Thyroid gland (tissue), 4 donors: Measurements from ENCODE around the gene CFAP99. TPM values are rescaled to one million over a fixed set of nuclear protein-coding genes. Genes with fewer than 3 reads are reported as not detected.

ENCODE experiments used
- DNase-seq, 2 donors: peaks; one replicate each; pipeline ENCODE4 v3.0.0-alpha.2; 2019
- H3K27ac ChIP-seq, 3 donors: fragments of 200-600 bp; sonication (generic); 1 replicate in 2 of 3; 2 replicates in 1 of 3; pipeline ENCODE4 v1.5.1; 2016 to 2019; ENCODE audit warnings: mild to moderate bottlenecking in 1 of 3, moderate library complexity in 1 of 3
- H3K27me3 ChIP-seq: fragments of 200-600 bp; sonication (generic); one replicate; pipeline ENCODE4 v1.5.1; 2019
- H3K36me3 ChIP-seq, 2 donors: fragments of 200-600 bp; sonication (generic); one replicate each; pipeline ENCODE4 v1.5.1; 2016 to 2019
- H3K4me1 ChIP-seq, 2 donors: fragments of 200-600 bp; sonication (generic); one replicate each; pipeline ENCODE4 v1.5.1; 2017 to 2019
- H3K4me3 ChIP-seq, 3 donors: fragments of 200-600 bp; sonication (generic); replicated peaks in 1 of 3; 1 replicate in 2 of 3; 2 replicates in 1 of 3; pipeline ENCODE4 v1.5.1; 2016; ENCODE audit warnings: mild to moderate bottlenecking in 1 of 3
- H3K9me3 ChIP-seq: fragments of 200-600 bp; sonication (generic); one replicate; pipeline ENCODE4 v1.5.1; 2017
- POLR2A ChIP-seq, 2 donors: fragments of 450-650 bp; IDR thresholded peaks; one replicate each; pipeline ENCODE4 v1.6.1; 2017; ENCODE audit warnings: antibody characterized with exemption in 2 of 2, mild to moderate bottlenecking in 2 of 2, moderate library complexity in 1 of 2
- WGBS, 2 donors: methylation state at CpG; one replicate each; pipeline ENCODE4 v1.1.5; 2017; 5-methylcytosine and 5-hydroxymethylcytosine counted together
- intact Hi-C: fragments of 100-400 bp; cut with DNase I; formaldehyde crosslinking; loops from one replicate; pipeline ENCODE4 v1.15.1; 2023
- total RNA-seq, 4 donors: library from RNA; depleted of rRNA; stranded (reverse); fragments of >200 nt; gene quantifications; one replicate each; pipeline ENCODE4 v1.2.3, GENCODE V29; 2016
- TF ChIP-seq, protein P1 (sequence below), 6 experiments: fragments of 200-600 bp in 3 of 6; fragments of 450-650 bp in 3 of 6; sonication (generic) in 3 of 6; IDR thresholded peaks; one replicate each; pipeline ENCODE4 v1.5.1; 2016 to 2019; ENCODE audit warnings: antibody characterized with exemption in 6 of 6, mild to moderate bottlenecking in 2 of 6, inconsistent platforms in 1 of 6, moderate library complexity in 1 of 6

The CFAP99 gene
- total RNA-seq, 4 donors from 2014 or later, result 0.27 to 1.9 (median 1.1) TPM; not detected in 1

DNA sequence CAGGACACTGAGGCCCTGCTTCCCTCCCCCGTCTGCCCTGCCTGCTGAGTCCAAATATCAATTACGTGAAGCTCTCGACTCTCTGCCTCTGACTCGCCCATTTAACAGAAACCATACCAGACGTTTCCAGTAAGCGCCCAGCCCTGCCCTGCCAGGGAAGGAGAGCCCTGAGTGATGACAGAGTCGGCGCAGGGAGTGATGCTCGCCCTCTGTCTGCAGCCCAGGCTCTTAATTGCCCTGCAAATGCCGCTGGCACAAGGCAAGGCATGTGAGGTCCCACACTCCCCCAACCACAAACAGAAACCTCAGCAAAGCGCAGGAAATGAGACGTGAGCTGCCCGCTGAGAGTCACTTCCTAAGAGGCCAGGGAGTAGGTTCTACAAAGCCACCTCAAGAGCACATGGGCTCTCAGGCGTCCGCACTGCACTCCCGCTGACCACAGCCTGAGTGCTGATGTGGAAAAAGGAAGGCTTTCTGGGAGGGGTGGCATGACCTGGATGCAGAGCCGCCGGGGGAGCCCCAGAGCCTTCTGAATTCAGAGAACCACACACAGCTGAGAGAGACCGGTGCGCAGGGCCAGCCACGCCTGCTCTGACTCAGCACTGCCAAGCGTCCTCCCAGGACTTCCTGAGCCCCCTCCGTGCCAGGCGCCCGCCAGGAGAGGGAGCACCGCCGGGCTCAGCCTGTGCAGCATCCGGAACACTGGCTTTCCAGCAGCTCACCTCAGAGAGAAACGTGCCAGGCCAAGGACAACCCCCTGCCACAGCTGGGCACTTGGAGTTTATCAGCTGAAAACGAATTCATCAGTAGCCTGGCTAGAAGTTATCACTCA is 5.7 kb upstream of the CFAP99 start:
- intact Hi-C loops, result loop anchor here (5.0 kb wide), 1 partner anchor 171 kb away; the partner anchor contains the start of genes HAUS3 and POLN
- H3K9me3 ChIP-seq, result no peaks in the 10 kb centered on the region
- TF ChIP-seq POLR2A (IDR thresholded peaks at IDR 0.05), result peak in 1 of 2 donors; percentile 60
- TF ChIP-seq, protein P1, sequence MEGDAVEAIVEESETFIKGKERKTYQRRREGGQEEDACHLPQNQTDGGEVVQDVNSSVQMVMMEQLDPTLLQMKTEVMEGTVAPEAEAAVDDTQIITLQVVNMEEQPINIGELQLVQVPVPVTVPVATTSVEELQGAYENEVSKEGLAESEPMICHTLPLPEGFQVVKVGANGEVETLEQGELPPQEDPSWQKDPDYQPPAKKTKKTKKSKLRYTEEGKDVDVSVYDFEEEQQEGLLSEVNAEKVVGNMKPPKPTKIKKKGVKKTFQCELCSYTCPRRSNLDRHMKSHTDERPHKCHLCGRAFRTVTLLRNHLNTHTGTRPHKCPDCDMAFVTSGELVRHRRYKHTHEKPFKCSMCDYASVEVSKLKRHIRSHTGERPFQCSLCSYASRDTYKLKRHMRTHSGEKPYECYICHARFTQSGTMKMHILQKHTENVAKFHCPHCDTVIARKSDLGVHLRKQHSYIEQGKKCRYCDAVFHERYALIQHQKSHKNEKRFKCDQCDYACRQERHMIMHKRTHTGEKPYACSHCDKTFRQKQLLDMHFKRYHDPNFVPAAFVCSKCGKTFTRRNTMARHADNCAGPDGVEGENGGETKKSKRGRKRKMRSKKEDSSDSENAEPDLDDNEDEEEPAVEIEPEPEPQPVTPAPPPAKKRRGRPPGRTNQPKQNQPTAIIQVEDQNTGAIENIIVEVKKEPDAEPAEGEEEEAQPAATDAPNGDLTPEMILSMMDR (IDR thresholded peaks at IDR 0.05), result peak in 4 of 6 experiments; percentile 43 to 52 (median 48)
- peak overlapping the region; percentile 22 to 81 (median 66) for H3K27ac ChIP-seq
- WGBS, 2 donors, result 14 to 22% methylated on average over 12 to 26 of the region's 30 CpGs
- peak; percentile 96 for DNase-seq
- H3K4me1 ChIP-seq, result peaks cover 23 to 47% of the 10 kb centered on the region in 2 donors
- no peaks in the 10 kb centered on the region for H3K36me3 ChIP-seq
- no peaks in the 10 kb centered on the region for H3K27me3 ChIP-seq
- peak overlapping the region in 2 of 3 donors; percentile 6 to 24 for H3K4me3 ChIP-seq

DNA sequence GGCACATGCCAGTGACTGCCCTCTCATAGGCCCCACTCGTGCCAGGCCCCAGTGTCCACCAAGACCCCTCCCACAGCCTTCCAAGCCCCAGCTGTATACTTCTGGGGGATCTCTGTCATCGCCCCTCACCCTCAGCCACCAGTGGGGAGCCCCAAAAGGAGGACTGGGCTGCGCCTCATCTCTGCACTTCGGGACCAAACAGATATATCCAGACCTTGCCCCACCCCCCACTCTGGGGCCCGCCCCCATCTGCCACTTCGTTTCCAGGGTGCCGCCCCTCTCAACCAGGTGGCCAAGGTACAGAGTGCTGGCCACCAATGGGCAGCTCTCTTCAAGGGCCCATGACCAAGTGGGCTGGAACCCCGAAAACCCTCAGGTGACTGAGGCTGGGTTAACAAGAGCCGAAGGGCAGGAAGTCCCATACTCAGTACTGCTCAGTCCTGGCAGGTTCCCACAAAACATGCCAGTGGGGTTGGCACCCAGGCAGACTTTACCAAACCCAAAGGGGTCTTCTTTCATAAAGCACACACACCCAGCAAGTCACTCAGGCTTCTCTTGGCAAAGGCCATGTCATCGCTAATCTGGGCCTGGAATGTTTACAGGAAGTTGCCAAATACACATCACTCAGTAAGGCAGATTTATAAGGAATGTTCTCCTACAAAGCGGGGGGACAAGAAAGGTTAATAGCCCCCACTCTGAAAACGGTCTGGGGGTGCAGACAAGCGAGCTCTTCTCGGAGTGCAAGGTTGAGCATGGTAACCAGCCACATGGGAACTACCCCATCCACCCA is 4.7 kb upstream of the CFAP99 start:
- intact Hi-C loops, result loop anchor here (5.0 kb wide), 1 partner anchor 172 kb away; the partner anchor contains the start of genes HAUS3 and POLN
- H3K36me3 ChIP-seq, result no peaks in the 10 kb centered on the region
- H3K4me1 ChIP-seq, result peaks cover 23 to 48% of the 10 kb centered on the region in 2 donors
- H3K9me3 ChIP-seq, result no peaks in the 10 kb centered on the region
- peak overlapping the region; percentile 22 to 81 (median 44) for H3K27ac ChIP-seq
- TF ChIP-seq, protein P1 (IDR thresholded peaks at IDR 0.05), result no peak
- TF ChIP-seq POLR2A (IDR thresholded peaks at IDR 0.05), result no peak
- DNase-seq, result peak; percentile 49 to 53
- WGBS, 2 donors, result 66 to 74% methylated on average over 6 to 14 of the region's 14 CpGs
- H3K27me3 ChIP-seq, result no peaks in the 10 kb centered on the region
- no peak overlapping the region for H3K4me3 ChIP-seq

DNA sequence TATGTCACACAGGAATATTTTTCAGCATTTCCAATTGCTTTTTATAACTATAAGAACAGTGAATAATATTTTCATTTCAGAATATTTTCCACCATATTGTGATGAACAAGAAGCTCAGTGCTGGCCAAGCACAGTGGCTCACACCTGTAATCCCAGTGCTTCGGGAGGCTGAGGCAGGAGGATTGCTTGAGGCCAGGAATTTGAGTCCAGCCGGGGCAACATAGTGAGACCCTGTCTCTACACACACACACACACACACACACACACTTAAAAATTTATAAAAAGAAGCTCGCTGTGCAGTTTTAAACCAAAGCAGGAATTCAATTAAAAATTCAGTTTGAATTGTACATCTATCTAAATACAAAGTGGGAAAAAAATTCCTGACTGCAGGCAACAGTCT is 3.5 kb upstream of the CFAP99 start:
- H3K4me3 ChIP-seq, result no peak overlapping the region
- peaks cover 27 to 56% of the 10 kb centered on the region in 2 donors for H3K4me1 ChIP-seq
- no peaks in the 10 kb centered on the region for H3K27me3 ChIP-seq
- no peak overlapping the region for H3K27ac ChIP-seq
- H3K9me3 ChIP-seq, result no peaks in the 10 kb centered on the region
- no peaks in the 10 kb centered on the region for H3K36me3 ChIP-seq
- TF ChIP-seq POLR2A (IDR thresholded peaks at IDR 0.05), result no peak
- TF ChIP-seq, protein P1 (IDR thresholded peaks at IDR 0.05), result no peak
- WGBS, 2 donors, result 94 to 98% methylated on average over 3 of the region's 3 CpGs
- intact Hi-C loops, result loop anchor here (5.0 kb wide), 2 partner anchors 122 to 153 kb away; partner anchors contain the start of genes FAM193A and MXD4
- no peak for DNase-seq

DNA sequence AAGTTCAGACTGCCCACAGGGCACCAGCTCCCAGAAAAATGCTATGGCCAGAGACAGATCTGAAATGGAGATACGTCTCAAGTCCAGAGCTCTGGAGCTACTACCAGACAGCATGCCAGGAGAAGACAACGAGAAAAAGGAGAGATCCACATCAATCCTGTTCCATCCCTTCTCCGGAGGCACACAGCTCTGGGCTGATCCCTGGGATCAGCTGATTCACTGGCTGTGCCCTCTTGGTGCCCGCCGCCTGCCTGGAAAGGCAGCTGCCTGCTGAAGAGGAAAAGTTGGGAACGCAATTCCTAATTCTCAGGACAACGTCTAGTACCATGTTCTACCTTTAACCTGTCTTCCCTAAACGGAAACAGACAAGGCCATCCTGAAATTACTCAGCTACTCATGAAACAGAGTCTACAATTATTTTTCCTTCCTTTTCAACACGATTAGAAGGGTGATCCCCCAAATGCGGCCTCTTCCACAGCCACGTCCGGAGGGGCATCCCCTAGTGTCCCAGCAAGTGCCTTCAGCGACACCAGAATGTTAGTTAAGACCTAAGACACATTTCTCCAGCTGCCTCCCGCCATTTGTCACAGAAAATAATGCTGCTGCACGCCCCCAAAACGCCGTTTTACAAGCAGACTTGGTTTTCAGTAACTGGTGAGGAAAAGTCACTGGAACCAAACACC is 2.7 kb upstream of the CFAP99 start:
- Histone ChIP-seq H3K36me3 (no peaks in the 10 kb centered on the region), H3K4me3 (peak overlapping the region in 1 of 3 donors; percentile 29), H3K27ac (peak overlapping the region in 1 of 3 donors; percentile 68), H3K27me3 (no peaks in the 10 kb centered on the region), H3K9me3 (no peaks in the 10 kb centered on the region), H3K4me1 (peaks cover 27 to 56% of the 10 kb centered on the region in 2 donors)
- TF ChIP-seq, protein P1 (IDR thresholded peaks at IDR 0.05), result no peak
- no peak for TF ChIP-seq POLR2A (IDR thresholded peaks at IDR 0.05)
- intact Hi-C loops, result loop anchor here (5.0 kb wide), 2 partner anchors 121 to 154 kb away; partner anchors contain the start of genes FAM193A and MXD4
- WGBS, 2 donors, result 71 to 80% methylated on average over 17 of the region's 17 CpGs
- no peak for DNase-seq
